CD14-positive monocyte (primary cell): ENCODE results near the gene SYMPK. TPM values are rescaled to one million over a fixed set of nuclear protein-coding genes. Genes with fewer than 3 reads are reported as not detected.

Experiments used
- DNase-seq, 3 donors: peaks; one replicate each; pipeline ENCODE4 v3.0.0-alpha.2; 2011 to 2022
- H2AFZ ChIP-seq: 2 replicates; pipeline ENCODE4 v1.6.0; 2012; ENCODE audit warnings: mild to moderate bottlenecking, low read depth, low read length, inconsistent platforms; ENCODE audit not compliant: insufficient read depth, poor library complexity, severe bottlenecking
- H3K27ac ChIP-seq, 2 donors: 1 replicate in 1 of 2; 2 replicates in 1 of 2; pipeline ENCODE4 v1.5.1; 2012 to 2013; ENCODE audit warnings: low read length in 2 of 2, control low read depth in 1 of 2, inconsistent platforms in 1 of 2, low read depth in 1 of 2, mild to moderate bottlenecking in 1 of 2
- H3K27me3 ChIP-seq, 2 donors: one replicate each; pipeline versions ENCODE4 v1.6.0 to v1.6.1; 2011 to 2013; ENCODE audit warnings: low read length in 2 of 2; ENCODE audit not compliant: control insufficient read depth in 2 of 2, insufficient read depth in 2 of 2
- H3K36me3 ChIP-seq, 2 donors: replicated peaks in 1 of 2; 1 replicate in 1 of 2; 2 replicates in 1 of 2; pipeline versions ENCODE4 v1.5.1 to v1.6.1; 2012 to 2013; ENCODE audit warnings: low read length in 2 of 2, control low read depth in 1 of 2, inconsistent platforms in 1 of 2, mild to moderate bottlenecking in 1 of 2; ENCODE audit not compliant: insufficient read depth in 2 of 2, control insufficient read depth in 1 of 2
- H3K4me1 ChIP-seq, 2 donors: 1 replicate in 1 of 2; 2 replicates in 1 of 2; pipeline versions ENCODE4 v1.5.1 to v1.6.1; 2012 to 2013; ENCODE audit warnings: low read length in 2 of 2, control low read depth in 1 of 2, inconsistent platforms in 1 of 2, mild to moderate bottlenecking in 1 of 2, moderate library complexity in 1 of 2; ENCODE audit not compliant: insufficient read depth in 2 of 2, control insufficient read depth in 1 of 2
- H3K4me2 ChIP-seq: replicated peaks from 2 replicates; pipeline ENCODE3; 2012; ENCODE audit warnings: low read length, moderate library complexity, mild to moderate bottlenecking; ENCODE audit not compliant: poor library complexity, severe bottlenecking; ENCODE audit errors: extremely low read depth
- H3K4me3 ChIP-seq, 3 experiments: fragments of 200-600 bp in 1 of 3; sonication (generic) in 1 of 3; replicated peaks in 1 of 3; 1 replicate in 2 of 3; 2 replicates in 1 of 3; pipeline ENCODE4 v1.5.1; 2011 to 2013; ENCODE audit warnings: low read length in 3 of 3, mild to moderate bottlenecking in 3 of 3, control low read depth in 2 of 3, low read depth in 2 of 3, inconsistent platforms in 1 of 3, moderate library complexity in 1 of 3
- H3K79me2 ChIP-seq: 2 replicates; pipeline ENCODE4 v1.6.0; 2012; ENCODE audit warnings: mild to moderate bottlenecking, control low read depth, inconsistent platforms, low read length, moderate library complexity; ENCODE audit not compliant: insufficient read depth
- H3K9ac ChIP-seq: 2 replicates; pipeline ENCODE4 v1.6.0; 2017; ENCODE audit warnings: low read length, mild to moderate bottlenecking; ENCODE audit not compliant: insufficient read depth, poor library complexity, severe bottlenecking
- H3K9me3 ChIP-seq, 2 donors: replicated peaks in 1 of 2; 1 replicate in 1 of 2; 2 replicates in 1 of 2; pipeline versions ENCODE4 v1.5.1 to v1.6.1; 2012 to 2013; ENCODE audit warnings: low read length in 2 of 2, control low read depth in 1 of 2; ENCODE audit not compliant: control insufficient read depth in 1 of 2, insufficient read depth in 1 of 2
- H4K20me1 ChIP-seq: 2 replicates; pipeline ENCODE4 v1.6.0; 2012; ENCODE audit warnings: mild to moderate bottlenecking, low read length, control low read depth, moderate library complexity; ENCODE audit not compliant: insufficient read depth
- H3K27ac Mint-ChIP-seq, 7 donors: one replicate each; pipeline ENCODE4 v1.8.0; 2020; ENCODE audit warnings: mild to moderate bottlenecking in 7 of 7, mixed read lengths in 7 of 7, moderate library complexity in 6 of 7, inconsistent platforms in 2 of 7
- H3K27me3 Mint-ChIP-seq, 3 donors: one replicate each; pipeline ENCODE4 v1.8.0; 2021 to 2022; ENCODE audit warnings: low read depth in 3 of 3, mild to moderate bottlenecking in 3 of 3, mixed read lengths in 3 of 3, moderate library complexity in 3 of 3, inconsistent platforms in 1 of 3
- H3K36me3 Mint-ChIP-seq, 2 donors: one replicate each; pipeline ENCODE4 v1.8.0; 2020; ENCODE audit warnings: mixed read lengths in 2 of 2, inconsistent platforms in 1 of 2, mild to moderate bottlenecking in 1 of 2
- H3K4me1 Mint-ChIP-seq: one replicate; pipeline ENCODE4 v1.8.0; 2020; ENCODE audit warnings: mild to moderate bottlenecking, mixed read lengths
- H3K4me3 Mint-ChIP-seq, 2 donors: one replicate each; pipeline ENCODE4 v1.8.0; 2020; ENCODE audit warnings: mild to moderate bottlenecking in 2 of 2, mixed read lengths in 2 of 2, moderate library complexity in 1 of 2
- H3K9me3 Mint-ChIP-seq, 7 donors: one replicate each; pipeline ENCODE4 v1.8.0; 2020 to 2022; ENCODE audit warnings: mixed read lengths in 7 of 7, mild to moderate bottlenecking in 6 of 7, moderate library complexity in 6 of 7, inconsistent platforms in 2 of 7
- WGBS: methylation state at CpG from one replicate; pipeline ENCODE4 v1.1.5; 2013; ENCODE audit warnings: missing lambda C conversion rate; ENCODE audit not compliant: insufficient coverage; 5-methylcytosine and 5-hydroxymethylcytosine counted together
- intact Hi-C, 2 donors: fragments of 100-400 bp; cut with micrococcal nuclease; formaldehyde crosslinking; loops; one replicate each; pipeline versions ENCODE4 v1.15.0 to v1.15.1; 2023
- polyA plus RNA-seq, 3 donors: library from polyadenylated mRNA; depleted of rRNA in 1 of 3; unstranded in 2 of 3; stranded (reverse) in 1 of 3; fragments of 300-500 nt in 2 of 3; fragments of >200 nt in 1 of 3; fragmentation: Illumina TruSeq in 2 of 3; gene quantifications; 1 replicate in 2 of 3; 2 replicates in 1 of 3; pipeline ENCODE4 v1.2.3, GENCODE V29; 2012 to 2021
- TF ChIP-seq, protein P1 (sequence below): fragments of 200-600 bp; IDR thresholded peaks from one replicate; pipeline ENCODE4 v1.8.0; 2022; ENCODE audit warnings: antibody characterized with exemption, mild to moderate bottlenecking

The SYMPK gene
- polyA plus RNA-seq, 3 donors = 5.6 to 96.1 (median 15.7) TPM

DNA sequence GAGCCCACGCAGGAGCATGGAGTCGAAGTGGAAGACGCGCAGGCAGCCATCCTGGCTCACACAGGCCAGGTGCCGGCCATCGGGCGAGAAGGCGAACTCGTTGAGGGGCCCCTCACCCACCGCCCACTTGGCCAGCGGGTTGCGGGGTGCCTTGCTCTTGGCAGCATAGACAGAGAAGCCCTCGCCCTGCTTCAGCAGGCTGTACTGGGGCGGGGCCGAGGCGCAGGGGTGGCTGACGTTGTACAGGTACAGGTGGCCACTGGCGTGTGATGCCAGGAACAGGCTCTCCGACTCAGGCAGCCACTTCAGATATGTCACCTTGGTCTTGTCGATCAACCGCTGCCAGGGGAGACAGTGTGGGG, 76.4 kb downstream of the SYMPK start:
- Histone ChIP-seq H2AFZ (no peak overlapping the region), H3K79me2 (no peaks in the 10 kb centered on the region), H3K27me3 (peaks cover 55 to 84% of the 10 kb centered on the region in 2 donors), H3K36me3 (no peaks in the 10 kb centered on the region), H4K20me1 (peaks cover 94% of the 10 kb centered on the region), H3K9me3 (peaks cover 9 to 31% of the 10 kb centered on the region in 2 donors), H3K27ac (no peak overlapping the region), H3K4me2 (no peak overlapping the region), H3K4me1 (peaks cover 14% of the 10 kb centered on the region in 2 donors), H3K9ac (no peak overlapping the region), H3K4me3 (no peak overlapping the region)
- intact Hi-C loops = no loop called here
- H3K27me3 Mint-ChIP-seq = peaks cover 86 to 96% (median 94%) of the 10 kb centered on the region in 3 donors
- no peak for DNase-seq
- no peak overlapping the region for H3K27ac Mint-ChIP-seq
- H3K4me1 Mint-ChIP-seq = peaks cover 12% of the 10 kb centered on the region
- TF ChIP-seq, protein P1, sequence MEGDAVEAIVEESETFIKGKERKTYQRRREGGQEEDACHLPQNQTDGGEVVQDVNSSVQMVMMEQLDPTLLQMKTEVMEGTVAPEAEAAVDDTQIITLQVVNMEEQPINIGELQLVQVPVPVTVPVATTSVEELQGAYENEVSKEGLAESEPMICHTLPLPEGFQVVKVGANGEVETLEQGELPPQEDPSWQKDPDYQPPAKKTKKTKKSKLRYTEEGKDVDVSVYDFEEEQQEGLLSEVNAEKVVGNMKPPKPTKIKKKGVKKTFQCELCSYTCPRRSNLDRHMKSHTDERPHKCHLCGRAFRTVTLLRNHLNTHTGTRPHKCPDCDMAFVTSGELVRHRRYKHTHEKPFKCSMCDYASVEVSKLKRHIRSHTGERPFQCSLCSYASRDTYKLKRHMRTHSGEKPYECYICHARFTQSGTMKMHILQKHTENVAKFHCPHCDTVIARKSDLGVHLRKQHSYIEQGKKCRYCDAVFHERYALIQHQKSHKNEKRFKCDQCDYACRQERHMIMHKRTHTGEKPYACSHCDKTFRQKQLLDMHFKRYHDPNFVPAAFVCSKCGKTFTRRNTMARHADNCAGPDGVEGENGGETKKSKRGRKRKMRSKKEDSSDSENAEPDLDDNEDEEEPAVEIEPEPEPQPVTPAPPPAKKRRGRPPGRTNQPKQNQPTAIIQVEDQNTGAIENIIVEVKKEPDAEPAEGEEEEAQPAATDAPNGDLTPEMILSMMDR = no peak
- H3K9me3 Mint-ChIP-seq = peaks cover 3 to 41% (median 20%) of the 10 kb centered on the region in 7 donors
- peak overlapping the region in 1 of 2 donors; percentile 86 for H3K4me3 Mint-ChIP-seq
- peaks cover 29 to 30% of the 10 kb centered on the region in 2 donors for H3K36me3 Mint-ChIP-seq
- 97% methylated on average over 21 of the region's 21 CpGs for WGBS

DNA sequence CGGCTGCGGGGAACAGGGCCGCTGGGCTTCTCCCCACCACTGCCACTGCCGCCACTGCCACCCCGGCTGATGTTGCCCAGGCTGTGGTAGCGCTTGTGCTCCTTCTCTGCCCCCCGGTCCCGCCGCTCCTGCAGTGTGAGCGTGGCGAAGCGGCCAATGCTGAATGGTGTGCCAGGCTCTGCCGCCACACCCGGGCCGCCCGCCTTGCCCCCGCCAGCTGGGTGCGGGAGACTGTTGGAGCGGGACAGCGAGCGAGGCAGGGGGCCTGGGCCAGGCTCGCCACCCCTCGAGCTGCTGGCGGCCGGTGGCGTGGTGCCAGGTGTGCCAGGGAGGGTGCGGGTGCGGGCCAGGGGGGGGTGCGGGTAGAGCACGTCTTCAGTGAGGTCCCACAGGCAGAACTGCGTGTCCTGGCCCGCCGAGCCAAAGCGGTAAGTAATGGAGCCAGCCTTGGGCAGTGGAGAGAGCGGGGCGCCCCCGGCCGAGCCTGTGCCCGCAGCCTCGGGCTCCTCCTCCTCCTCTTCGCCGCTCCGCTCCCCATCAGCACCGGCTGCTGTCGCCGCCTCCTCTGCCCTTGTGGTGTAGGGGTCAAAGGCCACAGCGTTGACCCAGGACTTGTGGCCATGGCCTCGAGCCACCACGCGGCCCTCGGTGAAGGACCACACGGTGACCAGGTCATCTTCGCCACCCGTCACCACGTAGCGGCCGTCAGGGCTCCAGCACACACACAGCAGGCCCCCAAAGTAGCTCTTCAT, 77.0 kb downstream of the SYMPK start:
- no peak overlapping the region for H3K27ac ChIP-seq
- TF ChIP-seq, protein P1 = no peak
- H2AFZ ChIP-seq = no peak overlapping the region
- H3K4me3 ChIP-seq = no peak overlapping the region
- no peaks in the 10 kb centered on the region for H3K79me2 ChIP-seq
- Mint-ChIP-seq H3K9me3 (peaks cover 3 to 44% (median 22%) of the 10 kb centered on the region in 7 donors), H3K27ac (no peak overlapping the region), H3K36me3 (peaks cover 29 to 30% of the 10 kb centered on the region in 2 donors), H3K27me3 (peaks cover 91 to 96% (median 95%) of the 10 kb centered on the region in 3 donors), H3K4me3 (peak overlapping the region in 1 of 2 donors; percentile 86), H3K4me1 (peaks cover 9% of the 10 kb centered on the region)
- no peak overlapping the region for H3K9ac ChIP-seq
- H3K4me2 ChIP-seq = no peak overlapping the region
- no peaks in the 10 kb centered on the region for H3K36me3 ChIP-seq
- H3K9me3 ChIP-seq = peaks cover 9 to 34% of the 10 kb centered on the region in 2 donors
- H3K27me3 ChIP-seq = peaks cover 57 to 89% of the 10 kb centered on the region in 2 donors
- peaks cover 11 to 14% of the 10 kb centered on the region in 2 donors for H3K4me1 ChIP-seq
- 97% methylated on average over 52 of the region's 57 CpGs for WGBS
- DNase-seq = no peak
- intact Hi-C loops = no loop called here
- H4K20me1 ChIP-seq = peaks cover 94% of the 10 kb centered on the region
